Measurements from ENCODE around the gene MRPL45.

The MRPL45 gene

DNA sequence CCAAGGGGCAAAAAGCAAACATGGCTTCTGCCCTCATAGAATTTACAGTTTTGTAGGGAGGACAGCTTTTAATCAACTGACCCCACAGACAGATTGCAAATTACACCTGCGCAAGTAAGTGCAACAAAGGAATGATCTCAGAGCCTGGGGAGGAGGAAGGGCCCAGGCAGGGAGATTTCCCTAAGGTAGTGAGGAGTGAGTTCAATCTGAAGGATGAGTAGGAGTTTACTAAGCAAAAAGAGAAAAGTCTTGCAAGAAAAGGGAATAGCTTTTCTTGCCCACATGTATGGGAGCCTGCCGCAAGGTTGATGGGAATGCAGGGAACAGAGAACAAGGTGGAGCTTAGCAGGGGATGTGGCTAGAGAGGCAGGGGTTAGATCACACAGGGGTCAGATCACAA is 53.1 kb downstream of the MRPL45 start:
- DNase-seq, result no peak

DNA sequence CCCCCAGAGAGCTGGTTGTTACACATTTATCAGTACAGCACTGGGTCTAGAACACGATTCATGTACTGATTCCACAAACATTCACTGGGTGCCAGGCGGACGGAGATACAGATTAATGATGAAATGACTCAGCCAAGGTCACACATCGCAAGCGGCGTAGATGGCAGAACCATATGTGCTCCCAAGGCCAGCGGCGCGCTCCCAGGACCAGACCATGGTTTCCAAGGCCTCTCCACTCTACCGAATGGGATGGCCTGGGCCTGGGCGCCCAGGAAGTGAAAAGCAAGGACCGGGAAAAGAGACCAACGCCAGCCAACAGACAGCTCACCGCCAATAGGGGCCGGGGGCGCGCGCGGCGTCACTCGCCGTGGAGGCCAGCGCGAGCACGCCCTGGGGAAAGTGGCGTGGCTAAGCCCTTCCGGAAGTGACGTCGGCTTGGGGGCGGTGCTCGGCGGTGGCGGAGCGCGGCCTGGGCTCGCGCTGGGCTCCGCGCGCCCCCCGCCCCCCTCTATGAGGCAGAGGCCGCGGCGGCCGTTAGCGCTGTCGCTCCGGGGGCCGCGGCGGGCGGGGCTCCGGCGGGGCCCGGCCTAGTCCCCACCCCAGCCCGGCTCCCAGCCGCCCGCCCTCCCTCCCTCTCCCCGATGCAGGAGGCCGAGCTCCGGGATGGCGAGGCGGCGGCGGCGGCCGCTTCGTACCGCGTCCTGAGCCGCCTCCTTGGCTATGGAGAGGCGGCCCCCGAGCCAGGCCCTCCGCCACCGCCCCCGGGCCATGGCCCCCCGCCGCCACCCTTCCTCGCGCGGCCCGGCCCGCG is 54.6 kb downstream of the MRPL45 start, which contains the start of gene SOCS7:
Gene SOCS7, plus strand, starts transcription at position 433 of the 811 bp plus-strand sequence. Its CDS starts 209 bp downstream, at position 642.
- peak; percentile 97 for DNase-seq

DNA sequence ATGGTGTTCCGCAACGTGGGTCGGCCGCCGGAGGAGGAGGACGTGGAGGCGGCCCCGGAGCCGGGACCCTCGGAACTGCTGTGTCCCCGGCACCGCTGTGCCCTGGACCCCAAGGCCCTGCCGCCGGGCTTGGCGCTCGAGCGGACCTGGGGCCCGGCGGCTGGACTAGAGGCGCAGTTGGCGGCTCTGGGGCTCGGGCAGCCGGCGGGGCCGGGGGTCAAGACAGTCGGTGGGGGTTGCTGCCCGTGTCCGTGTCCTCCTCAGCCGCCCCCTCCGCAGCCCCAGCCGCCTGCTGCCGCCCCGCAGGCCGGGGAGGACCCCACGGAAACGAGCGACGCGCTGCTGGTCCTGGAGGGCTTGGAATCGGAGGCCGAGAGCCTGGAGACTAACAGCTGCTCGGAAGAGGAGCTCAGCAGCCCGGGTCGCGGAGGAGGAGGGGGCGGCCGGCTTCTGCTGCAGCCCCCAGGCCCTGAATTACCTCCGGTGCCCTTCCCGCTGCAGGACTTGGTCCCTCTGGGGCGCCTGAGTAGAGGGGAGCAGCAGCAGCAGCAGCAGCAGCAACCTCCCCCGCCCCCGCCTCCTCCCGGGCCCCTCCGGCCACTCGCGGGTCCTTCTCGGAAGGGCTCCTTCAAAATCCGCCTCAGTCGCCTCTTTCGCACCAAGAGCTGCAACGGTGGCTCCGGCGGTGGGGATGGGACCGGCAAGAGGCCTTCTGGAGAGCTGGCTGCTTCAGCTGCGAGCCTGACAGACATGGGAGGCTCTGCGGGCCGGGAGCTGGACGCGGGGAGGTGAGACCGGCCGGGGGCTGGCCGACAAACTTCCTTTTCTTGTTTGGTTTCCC is 55.5 kb downstream of the MRPL45 start:
- DNase-seq, result no peak

DNA sequence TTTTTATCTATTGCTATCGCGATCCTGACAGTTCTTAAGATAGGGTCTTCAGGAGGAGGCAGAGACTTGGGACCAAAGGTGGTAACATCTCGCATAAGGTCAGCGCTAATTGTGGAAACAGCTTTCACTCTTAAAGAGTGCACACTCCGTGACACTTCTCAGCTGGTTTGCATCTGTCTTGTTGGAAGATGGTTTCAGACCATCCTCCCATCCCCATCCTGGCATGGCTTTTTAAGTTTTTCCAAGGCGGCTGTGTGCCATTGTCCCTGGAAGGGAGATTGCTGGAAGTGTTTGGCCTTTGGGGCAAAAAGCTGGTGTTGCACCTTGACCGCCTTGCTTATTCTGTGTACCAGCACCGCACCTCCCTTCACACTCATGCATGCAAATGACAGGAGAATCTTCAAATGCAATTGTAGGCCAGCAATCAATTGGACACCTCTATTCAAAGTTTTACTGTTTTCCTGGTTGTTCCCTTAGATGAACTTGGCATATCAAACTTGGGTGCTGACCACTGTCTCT is 56.2 kb downstream of the MRPL45 start:
- no peak for DNase-seq

DNA sequence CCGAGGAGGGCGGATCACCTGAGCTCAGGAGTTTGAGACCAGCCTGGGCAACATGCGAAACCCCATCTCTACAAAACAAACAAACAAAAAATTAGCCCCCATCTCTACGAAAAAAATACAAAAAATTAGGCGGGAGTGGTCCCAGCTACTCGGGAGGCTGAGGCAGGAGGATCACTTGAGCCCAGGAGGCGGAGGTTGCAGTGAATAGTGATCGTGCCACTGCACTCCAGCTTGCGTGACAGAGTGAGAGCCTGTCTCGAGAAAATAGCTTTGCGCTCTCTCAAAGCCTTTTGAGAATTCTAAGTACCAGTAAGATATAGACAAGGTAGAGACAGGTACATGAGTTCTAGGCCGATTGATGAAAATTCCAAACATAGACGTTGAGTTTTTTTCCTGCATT is 56.7 kb downstream of the MRPL45 start:
- DNase-seq, result no peak

DNA sequence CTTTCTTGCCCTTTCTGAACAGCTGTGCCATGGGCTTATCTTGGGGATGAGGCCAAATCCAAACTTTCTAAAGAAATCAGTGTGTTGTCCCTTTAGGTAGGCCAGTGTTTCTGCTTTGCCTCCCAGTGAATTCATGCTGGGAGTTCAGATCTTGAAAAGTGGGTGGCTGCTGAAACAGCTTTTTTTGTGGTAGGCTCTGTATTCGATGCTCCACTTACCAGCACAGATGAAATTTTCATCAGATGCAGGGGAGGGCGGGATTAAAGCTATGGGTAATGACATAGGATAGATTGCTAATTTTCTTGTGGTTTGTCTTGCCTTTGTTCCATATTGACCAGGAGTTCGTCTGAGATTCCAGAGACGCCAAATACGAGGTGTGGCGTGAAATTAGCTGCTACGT is 57.5 kb downstream of the MRPL45 start:
- DNase-seq, result no peak

DNA sequence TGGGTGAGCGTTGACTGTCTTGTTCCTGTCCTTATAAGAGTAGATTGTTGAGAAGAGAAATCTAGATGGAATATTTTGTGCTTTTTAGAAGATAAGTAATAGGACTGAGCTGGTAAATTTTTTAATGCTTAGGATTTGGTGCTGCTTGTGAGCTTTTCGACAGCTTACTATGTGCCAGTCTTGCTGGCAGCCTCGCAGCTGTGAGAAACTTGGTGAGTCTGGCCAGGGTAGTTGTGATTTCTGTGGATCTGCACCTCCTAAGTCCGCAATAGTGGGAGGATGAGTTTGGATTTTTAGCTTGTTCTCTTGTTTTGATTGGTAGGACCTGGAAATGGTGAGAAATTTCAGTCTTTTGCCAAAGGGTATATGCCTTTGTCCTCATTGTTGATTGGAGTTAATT is 58.3 kb downstream of the MRPL45 start:
- no peak for DNase-seq

DNA sequence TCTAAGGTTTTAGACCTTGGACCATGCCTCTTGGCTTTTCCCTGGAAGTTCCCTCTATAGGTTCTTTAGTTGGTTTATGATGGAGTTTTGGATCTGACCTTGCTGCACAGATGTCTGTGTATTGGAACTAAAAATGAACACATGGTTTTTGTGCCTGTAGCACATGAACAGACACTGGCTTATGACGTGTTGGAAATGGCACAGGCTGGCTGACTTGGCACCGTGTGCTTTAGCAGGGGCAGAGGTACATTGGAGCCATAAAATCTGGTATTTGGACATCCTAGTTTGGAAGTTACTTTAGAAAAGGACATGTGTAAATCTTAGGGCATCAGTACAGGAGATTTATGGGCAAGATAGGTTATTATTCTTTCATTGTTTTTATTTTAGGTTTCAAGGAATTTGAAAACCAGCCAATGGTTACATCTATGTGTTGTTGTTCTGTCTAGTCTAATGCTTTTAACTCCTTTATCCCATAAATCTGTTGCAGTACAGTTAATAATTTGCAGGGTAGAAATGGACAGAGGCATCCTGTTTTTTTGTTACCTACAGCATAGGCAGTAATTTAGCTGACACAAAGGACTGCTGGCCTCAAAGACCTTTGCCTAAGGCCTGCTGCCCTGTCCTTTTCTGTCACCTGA is 60.6 kb downstream of the MRPL45 start:
- no peak for DNase-seq

DNA sequence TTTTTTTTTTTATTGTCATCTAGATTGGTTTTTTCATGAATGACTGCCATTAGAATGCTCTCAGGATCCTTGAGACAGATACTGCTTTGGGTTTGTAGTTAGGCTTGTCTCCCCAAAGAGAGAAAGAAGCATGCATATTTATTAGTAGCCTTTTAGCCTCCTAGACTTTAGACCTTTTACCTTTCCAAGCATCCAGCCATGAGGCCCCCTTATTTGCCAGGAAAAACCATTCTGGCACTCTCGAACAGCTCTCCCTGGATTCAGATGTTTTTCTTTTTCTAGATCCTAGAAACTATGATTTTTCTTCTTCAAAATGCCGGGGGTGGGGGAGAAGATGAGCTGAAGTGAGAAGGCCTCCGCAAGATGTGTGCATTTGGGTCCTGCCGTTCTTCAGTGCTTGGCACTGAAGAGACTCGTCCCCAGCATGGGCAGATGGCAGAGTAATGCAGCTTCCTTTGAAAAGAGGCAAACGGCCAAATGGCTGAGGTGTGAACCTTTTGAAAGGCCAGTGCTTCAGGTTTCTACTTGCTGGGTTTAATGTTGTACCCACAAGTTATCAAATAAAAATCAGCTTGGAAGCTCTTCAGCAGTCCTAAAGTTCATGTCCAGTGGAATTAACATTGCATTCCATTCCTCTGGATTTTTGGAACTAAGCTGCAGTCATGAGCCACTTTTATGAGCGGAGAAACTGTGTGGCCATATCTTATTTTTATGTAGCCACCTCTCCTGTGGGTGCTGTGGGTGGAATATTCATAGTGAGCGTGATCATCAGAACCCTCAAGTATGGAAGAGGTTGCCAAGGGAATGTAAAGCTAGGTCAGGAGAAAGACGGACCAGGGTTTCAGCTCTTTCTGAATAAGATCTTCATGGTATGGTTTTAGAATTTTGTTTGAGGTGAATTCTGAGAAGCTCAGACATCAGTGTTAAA is 61.9 kb downstream of the MRPL45 start:
- DNase-seq, result no peak

DNA sequence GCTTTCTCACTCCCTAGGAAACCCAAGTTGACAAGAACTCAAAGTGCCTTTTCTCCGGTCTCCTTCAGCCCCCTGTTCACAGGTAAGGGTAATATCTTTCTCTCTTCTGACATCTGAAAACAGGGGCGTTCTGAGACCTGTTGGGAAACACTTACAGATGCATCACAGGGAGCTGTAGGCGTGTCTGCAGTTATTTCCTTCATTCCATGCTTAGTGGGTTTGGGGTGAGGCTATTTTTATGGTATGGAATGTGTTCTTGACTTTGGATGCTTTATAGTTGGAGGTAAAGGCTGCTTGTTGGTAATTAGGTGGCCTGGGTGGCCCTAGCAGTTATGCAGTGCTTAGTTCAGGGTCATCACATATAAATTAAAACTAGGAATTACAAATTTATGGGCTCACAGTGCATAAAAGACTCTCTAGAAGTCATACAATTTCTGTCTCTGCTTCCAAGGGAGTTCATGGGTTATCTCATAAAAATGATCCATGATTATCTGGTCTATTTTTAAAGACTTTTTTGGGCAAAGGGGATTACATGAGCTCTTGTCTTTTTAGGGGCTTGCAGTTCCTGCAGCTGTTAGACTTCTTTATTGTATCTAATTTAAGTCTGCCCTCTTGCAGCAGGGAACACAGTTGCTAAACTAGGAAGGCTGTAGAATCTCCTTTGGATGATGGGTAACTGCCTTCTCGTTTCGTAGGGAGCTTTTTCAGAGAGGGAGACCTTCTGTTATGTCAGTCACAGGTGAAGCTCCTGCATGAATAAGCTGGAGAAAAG is 64.9 kb downstream of the MRPL45 start:
- DNase-seq, result no peak

DNA sequence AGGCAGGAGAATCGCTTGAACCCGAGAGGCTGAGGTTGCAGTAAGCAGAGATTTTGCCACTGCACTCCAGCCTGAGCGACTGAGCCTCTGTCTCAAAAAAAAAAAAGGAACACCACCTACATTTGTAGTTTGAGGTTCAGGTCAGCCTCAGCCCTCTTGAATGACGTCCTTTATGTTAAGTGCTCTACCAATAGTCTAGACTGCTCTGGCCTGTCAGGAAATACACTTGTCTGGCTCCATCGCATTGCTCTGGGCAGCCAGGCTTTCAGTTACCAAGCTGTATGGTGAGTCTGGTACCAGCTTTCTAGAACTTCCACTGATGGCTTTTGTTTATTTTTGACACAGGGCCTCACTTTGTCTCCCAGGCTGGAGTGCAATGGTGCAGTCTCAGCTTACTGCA is 66.0 kb downstream of the MRPL45 start:
- DNase-seq, result no peak

DNA sequence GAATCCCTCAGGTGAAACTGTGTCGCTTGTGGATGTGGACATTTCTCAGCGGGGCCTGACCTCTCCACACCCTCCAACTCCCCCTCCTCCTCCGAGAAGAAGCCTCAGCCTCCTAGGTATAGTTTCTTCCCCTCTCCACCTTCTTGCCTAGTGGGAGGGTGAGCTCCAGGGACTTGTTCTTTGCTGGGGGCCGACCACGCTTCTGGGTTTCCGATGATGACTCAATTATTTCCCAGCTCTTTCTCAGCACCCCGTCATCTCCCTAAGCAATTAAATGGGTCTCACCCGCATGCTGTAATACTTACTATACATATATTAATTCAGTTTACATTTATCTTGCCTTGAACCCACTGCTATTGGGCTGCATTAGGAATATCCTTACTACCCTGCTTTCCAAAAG is 67.8 kb downstream of the MRPL45 start:
- DNase-seq, result no peak

DNA sequence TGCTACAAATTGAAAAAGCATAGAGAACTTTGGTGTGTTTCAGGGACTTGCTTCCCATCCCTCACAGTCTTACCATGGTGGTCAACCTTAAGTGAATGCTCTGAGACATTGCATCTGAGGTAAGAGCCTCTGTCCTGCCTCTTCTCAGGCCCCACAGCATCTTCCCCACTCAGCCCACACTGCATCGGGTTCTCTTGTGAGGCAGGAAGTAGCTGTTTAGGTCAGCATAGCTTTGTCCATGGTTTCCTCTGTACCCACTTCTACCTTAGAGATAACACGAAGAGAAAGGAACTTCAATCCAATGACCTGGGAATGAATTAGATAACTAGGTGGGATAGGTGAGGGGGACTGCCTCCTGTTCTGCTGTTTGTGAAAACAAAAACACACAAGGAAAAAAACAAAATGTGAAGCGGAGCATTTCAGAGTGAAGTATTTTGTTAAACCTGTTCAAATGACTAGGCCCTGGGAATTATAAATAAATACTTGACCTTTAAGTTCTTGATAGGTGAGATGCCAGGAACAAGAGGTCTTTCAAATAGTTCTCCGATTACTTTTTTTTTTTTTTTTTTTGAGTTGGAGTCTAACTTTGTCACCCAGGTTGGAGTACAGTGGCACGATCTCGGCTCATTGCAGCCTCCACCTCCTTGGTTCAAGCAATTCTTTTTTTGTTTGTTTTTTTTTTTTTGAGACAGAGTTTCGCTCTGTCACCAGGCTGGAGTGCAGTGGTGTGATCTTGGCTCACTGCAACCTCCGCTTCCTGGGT is 72.3 kb downstream of the MRPL45 start:
- DNase-seq, result no peak
